AG04449 (cell line): ENCODE data around the gene FSCB.

Experiments
- CTCF ChIA-PET: fragments of 350-600 bp; formaldehyde crosslinking; extraction: SDS; loops from one replicate; lab custom pipeline; 2021; ENCODE audit warnings: antibody characterized with exemption; lab: Yijun Ruan, JAX
- POLR2A ChIA-PET: fragments of 400-600, 350-600 bp; formaldehyde crosslinking; extraction: SDS; loops from one replicate; lab custom pipeline; 2020; ENCODE audit warnings: antibody characterized with exemption, inconsistent platforms; lab: Yijun Ruan, JAX
- DNase-seq: peaks from one replicate; pipeline ENCODE4 v3.0.0-alpha.2; 2010; ENCODE audit warnings: low read depth, low spot score
- H3K4me3 ChIP-seq: 2 replicates; pipeline ENCODE4 v1.5.1; 2011; ENCODE audit warnings: low read depth, mild to moderate bottlenecking, control low read depth, low read length
- CTCF ChIP-seq: IDR thresholded peaks from one replicate; pipeline ENCODE4 v1.5.1; 2011; ENCODE audit warnings: mild to moderate bottlenecking, moderate library complexity, low read length, control low read depth, inconsistent platforms; ENCODE audit not compliant: insufficient read depth; ENCODE audit errors: missing control alignments

The FSCB gene

GRCh38 chr14:44468771-44469170, 38.3 kb downstream of the FSCB start:
- no peak overlapping the region for H3K4me3 ChIP-seq
- TF ChIP-seq CTCF, result no peak
- ChIA-PET POLR2A (no interaction called here), CTCF (no interaction called here)
- DNase-seq, result no peak

- CTCF ChIA-PET, result no interaction called here
- POLR2A ChIA-PET, result no interaction called here
- TF ChIP-seq CTCF, result no peak
- DNase-seq, result no peak
- H3K4me3 ChIP-seq, result no peak overlapping the region
These were observed 43.6 kb downstream of the FSCB start for GRCh38 chr14:44463356-44464004.

- no peak for TF ChIP-seq CTCF
- POLR2A ChIA-PET, result no interaction called here
- DNase-seq, result no peak
- no peak overlapping the region for H3K4me3 ChIP-seq
- CTCF ChIA-PET, result no interaction called here
These were observed 44.7 kb downstream of the FSCB start for GRCh38 chr14:44462381-44462780.

GRCh38 chr14:44461811-44462210, 45.3 kb downstream of the FSCB start:
- ChIA-PET POLR2A (no interaction called here), CTCF (no interaction called here)
- no peak for DNase-seq
- no peak overlapping the region for H3K4me3 ChIP-seq
- TF ChIP-seq CTCF, result no peak
